ENCODE data around the gene KCNJ1. TPM values are rescaled to one million over a fixed set of nuclear protein-coding genes. Genes with fewer than 3 reads are reported as not detected.

KCNJ1 gene
- total and polyA plus RNA-seq, 9 of the 15 experiments (the other 6 are each of a cell fraction or from before 2014, with no cell fraction given): not detected

DNA sequence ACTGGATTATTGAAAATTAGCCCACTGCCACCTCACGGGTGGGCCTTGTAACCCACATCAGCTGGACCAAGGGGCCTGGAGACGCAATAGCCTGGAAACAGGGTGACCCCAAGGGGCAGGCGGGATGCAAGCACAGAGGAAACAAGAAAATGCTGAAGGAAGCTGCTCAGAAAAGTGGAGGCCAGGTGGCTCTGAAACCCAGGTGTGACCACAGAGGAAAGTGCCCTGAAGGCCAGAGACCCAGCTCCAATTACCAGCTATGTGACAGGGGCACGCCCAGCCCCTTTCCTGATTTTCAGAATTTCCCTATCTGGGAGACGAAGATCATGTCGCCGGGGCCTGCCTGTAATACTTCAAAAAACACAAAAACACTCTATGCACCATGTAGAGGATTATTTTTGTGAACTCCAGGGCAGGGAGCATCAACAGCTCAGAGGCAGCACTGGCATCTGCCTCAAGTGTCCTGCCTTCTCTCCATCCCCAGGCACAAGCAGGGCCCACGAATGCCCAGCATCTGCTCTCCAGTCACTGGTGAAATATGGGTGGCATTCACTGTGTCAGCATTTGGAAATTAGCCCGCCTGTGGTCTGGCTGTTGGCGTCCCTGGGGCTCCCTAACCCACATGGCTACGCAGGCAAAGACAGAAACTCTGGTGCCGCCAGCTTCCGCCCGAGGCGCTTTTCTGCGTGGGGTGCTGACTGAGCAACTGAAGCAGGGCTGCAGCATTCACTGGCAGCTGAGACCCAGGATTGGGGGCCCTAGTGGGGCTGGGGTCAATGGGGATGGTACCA, 6.3 kb downstream of the KCNJ1 start:
- H4K20me1 ChIP-seq (replicated peaks; ENCODE audit: control insufficient read depth, insufficient read depth, low read length): no peaks in the 10 kb centered on the region
- H3K9me3 ChIP-seq (replicated peaks; ENCODE audit: control insufficient read depth, insufficient read depth, low read depth, low read length): no peaks in the 10 kb centered on the region
- no peak overlapping the region for H3K4me3 ChIP-seq
- CTCF ChIA-PET (ENCODE audit: low intra/inter-chr PET ratio): interaction anchor here (0.7 kb wide), 1 partner anchor 689 kb away, joined by 3 read pairs; no protein-coding TSS in a partner anchor
- no peaks in the 10 kb centered on the region for H3K36me3 ChIP-seq (ENCODE audit: control insufficient read depth, insufficient read depth, low read length)
- H3K4me1 ChIP-seq (replicated peaks in 1 of 2; ENCODE audit: control insufficient read depth in 2 of 2, insufficient read depth in 2 of 2, low read length in 2 of 2): peaks cover 0 to 4% of the 10 kb centered on the region in 2 experiments; a peak in 2 of 5 replicates
- H3K9me1 ChIP-seq (ENCODE audit: control insufficient read depth, insufficient read depth, low read length): no peaks in the 10 kb centered on the region
- H3K9ac ChIP-seq (ENCODE audit: insufficient read depth in 1 of 2, low read depth in 2 of 2, low read length in 2 of 2): no peak overlapping the region
- ATAC-seq (no peak), DNase-seq (ENCODE audit: extremely low read depth in 1 of 4, low spot score in 3 of 4) (no peak), FAIRE-seq (no peak)
- no peak overlapping the region for H3K4me2 ChIP-seq (ENCODE audit: insufficient read depth, low read length)
- in situ Hi-C loops (cut with MboI) (no loop called here), intact Hi-C loops (cut with micrococcal nuclease) (no loop called here)
- no peak overlapping the region for H2AFZ ChIP-seq (ENCODE audit: low read depth, low read length)
- no peak overlapping the region for H3K27ac ChIP-seq (ENCODE audit: extremely low read depth, low read depth, low read length)
- POLR2A ChIA-PET: no interaction called here
- no peaks in the 10 kb centered on the region for H3K79me2 ChIP-seq (ENCODE audit: control insufficient read depth, insufficient read depth, low read length)
- TF ChIP-seq DMBX1 (CRISPR knock-in tag; IDR thresholded peaks at IDR 0.05; ENCODE audit: borderline replicate concordance): no peak
- 0% methylated on average over 14 of the region's 16 CpGs for WGBS (ENCODE audit: insufficient coverage, low coverage, missing lambda C conversion rate)
- H3K27me3 ChIP-seq (ENCODE audit: control insufficient read depth in 2 of 2, insufficient read depth in 2 of 2, low read length in 2 of 2): peaks cover 0 to 3% of the 10 kb centered on the region in 2 experiments; a peak in 1 of 5 replicates
- no TSS peak for BruUV-seq (replicated peaks)

DNA sequence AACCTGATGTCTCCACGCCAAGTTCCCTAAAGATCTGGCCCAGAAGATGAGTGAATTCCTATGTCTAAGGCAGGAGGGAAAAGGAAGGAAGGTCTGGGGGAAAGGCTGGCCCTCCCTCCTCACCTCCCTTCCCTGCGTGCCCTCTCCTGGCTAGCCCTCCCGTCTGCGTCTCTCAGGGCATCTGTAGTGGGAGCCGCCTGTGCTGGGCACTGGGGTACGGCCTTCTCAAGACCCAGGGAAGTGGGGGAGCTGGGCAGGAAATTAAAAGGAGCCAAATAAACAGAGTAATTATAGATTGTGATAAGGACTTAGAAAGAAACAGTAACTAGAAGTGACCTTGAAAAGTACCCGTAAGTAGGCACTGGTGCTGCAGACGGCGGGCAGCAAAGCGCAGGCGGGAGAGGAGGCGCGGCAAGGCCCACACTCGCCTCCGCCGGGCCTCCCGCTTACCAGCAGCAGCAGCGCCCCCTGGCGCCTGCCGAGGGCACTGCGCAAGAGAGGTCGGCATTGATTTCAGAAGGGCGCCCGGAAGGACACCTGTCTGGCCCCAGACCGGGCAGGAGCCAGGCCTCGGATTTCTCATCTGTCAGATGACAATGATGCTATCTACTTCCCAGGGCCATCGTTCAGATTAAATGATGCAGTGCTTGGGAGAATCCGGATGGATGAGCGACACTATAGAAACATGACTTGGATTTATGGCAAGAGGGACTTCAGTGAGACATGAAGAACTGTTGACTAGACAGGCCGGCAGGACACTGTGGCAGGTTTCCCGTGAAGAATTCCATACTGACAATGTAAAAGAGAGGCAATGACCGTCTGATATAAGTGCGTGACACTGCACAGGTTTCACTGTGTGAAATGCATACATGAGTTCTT, 7.3 kb downstream of the KCNJ1 start:
- CTCF ChIA-PET (ENCODE audit: low intra/inter-chr PET ratio): interaction anchor here (0.7 kb wide), 1 partner anchor 688 kb away, joined by 3 read pairs; no protein-coding TSS in a partner anchor
- DNase-seq (ENCODE audit: extremely low read depth in 1 of 4, low spot score in 3 of 4) (peak; percentile 61 to 74 (median 70)), FAIRE-seq (no peak), ATAC-seq (peak; percentile 99)
- intact Hi-C loops (cut with micrococcal nuclease) (loop anchor here (5.0 kb wide), 1 partner anchor 688 kb away; no protein-coding TSS in a partner anchor), in situ Hi-C loops (cut with MboI) (no loop called here)
- Histone ChIP-seq H3K4me1 (replicated peaks in 1 of 2; ENCODE audit: control insufficient read depth in 2 of 2, insufficient read depth in 2 of 2, low read length in 2 of 2) (peaks cover 0 to 4% of the 10 kb centered on the region in 2 experiments; a peak in 2 of 5 replicates), H3K27ac (ENCODE audit: extremely low read depth, low read depth, low read length) (no peak overlapping the region), H4K20me1 (replicated peaks; ENCODE audit: control insufficient read depth, insufficient read depth, low read length) (no peaks in the 10 kb centered on the region), H3K9me1 (ENCODE audit: control insufficient read depth, insufficient read depth, low read length) (no peaks in the 10 kb centered on the region), H3K36me3 (ENCODE audit: control insufficient read depth, insufficient read depth, low read length) (no peaks in the 10 kb centered on the region), H3K79me2 (ENCODE audit: control insufficient read depth, insufficient read depth, low read length) (no peaks in the 10 kb centered on the region), H3K9ac (ENCODE audit: insufficient read depth in 1 of 2, low read depth in 2 of 2, low read length in 2 of 2) (no peak overlapping the region), H3K4me2 (ENCODE audit: insufficient read depth, low read length) (no peak overlapping the region), H3K27me3 (ENCODE audit: control insufficient read depth in 2 of 2, insufficient read depth in 2 of 2, low read length in 2 of 2) (peaks cover 0 to 3% of the 10 kb centered on the region in 2 experiments; a peak in 1 of 5 replicates), H2AFZ (ENCODE audit: low read depth, low read length) (no peak overlapping the region), H3K9me3 (replicated peaks; ENCODE audit: control insufficient read depth, insufficient read depth, low read depth, low read length) (no peaks in the 10 kb centered on the region), H3K4me3 (no peak overlapping the region)
- POLR2A ChIA-PET: no interaction called here
- 5% methylated on average over 33 of the region's 33 CpGs for WGBS (ENCODE audit: insufficient coverage, low coverage, missing lambda C conversion rate)
- BruUV-seq (replicated peaks): no TSS peak
- TF ChIP-seq KLF16 (IDR thresholded peaks at IDR 0.05) (peak; percentile 28; the same call in 1 of the 2 replicates), RB1 (IDR thresholded peaks at IDR 0.05; ENCODE audit: low read depth) (0 out of 2 replicates have a peak, but pooled peaks have one; percentile 18)
- TF ChIP-seq, protein P1, sequence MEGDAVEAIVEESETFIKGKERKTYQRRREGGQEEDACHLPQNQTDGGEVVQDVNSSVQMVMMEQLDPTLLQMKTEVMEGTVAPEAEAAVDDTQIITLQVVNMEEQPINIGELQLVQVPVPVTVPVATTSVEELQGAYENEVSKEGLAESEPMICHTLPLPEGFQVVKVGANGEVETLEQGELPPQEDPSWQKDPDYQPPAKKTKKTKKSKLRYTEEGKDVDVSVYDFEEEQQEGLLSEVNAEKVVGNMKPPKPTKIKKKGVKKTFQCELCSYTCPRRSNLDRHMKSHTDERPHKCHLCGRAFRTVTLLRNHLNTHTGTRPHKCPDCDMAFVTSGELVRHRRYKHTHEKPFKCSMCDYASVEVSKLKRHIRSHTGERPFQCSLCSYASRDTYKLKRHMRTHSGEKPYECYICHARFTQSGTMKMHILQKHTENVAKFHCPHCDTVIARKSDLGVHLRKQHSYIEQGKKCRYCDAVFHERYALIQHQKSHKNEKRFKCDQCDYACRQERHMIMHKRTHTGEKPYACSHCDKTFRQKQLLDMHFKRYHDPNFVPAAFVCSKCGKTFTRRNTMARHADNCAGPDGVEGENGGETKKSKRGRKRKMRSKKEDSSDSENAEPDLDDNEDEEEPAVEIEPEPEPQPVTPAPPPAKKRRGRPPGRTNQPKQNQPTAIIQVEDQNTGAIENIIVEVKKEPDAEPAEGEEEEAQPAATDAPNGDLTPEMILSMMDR (IDR thresholded peaks at IDR 0.05 in 2 of 3, conservative IDR thresholded peaks at IDR 0.05 in 1 of 3; ENCODE audit: insufficient read depth in 2 of 3, low read depth in 1 of 3, low read length in 3 of 3): peak; percentile 80 to 84 (median 81)
- TF ChIP-seq, protein P2, sequence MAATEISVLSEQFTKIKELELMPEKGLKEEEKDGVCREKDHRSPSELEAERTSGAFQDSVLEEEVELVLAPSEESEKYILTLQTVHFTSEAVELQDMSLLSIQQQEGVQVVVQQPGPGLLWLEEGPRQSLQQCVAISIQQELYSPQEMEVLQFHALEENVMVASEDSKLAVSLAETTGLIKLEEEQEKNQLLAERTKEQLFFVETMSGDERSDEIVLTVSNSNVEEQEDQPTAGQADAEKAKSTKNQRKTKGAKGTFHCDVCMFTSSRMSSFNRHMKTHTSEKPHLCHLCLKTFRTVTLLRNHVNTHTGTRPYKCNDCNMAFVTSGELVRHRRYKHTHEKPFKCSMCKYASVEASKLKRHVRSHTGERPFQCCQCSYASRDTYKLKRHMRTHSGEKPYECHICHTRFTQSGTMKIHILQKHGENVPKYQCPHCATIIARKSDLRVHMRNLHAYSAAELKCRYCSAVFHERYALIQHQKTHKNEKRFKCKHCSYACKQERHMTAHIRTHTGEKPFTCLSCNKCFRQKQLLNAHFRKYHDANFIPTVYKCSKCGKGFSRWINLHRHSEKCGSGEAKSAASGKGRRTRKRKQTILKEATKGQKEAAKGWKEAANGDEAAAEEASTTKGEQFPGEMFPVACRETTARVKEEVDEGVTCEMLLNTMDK (IDR thresholded peaks at IDR 0.05; ENCODE audit: borderline replicate concordance, insufficient read depth, low read depth, low read length, poor library complexity, severe bottlenecking): peak; percentile 77
